Measurements from ENCODE around the gene CCDC60.

CCDC60 gene, protein sequence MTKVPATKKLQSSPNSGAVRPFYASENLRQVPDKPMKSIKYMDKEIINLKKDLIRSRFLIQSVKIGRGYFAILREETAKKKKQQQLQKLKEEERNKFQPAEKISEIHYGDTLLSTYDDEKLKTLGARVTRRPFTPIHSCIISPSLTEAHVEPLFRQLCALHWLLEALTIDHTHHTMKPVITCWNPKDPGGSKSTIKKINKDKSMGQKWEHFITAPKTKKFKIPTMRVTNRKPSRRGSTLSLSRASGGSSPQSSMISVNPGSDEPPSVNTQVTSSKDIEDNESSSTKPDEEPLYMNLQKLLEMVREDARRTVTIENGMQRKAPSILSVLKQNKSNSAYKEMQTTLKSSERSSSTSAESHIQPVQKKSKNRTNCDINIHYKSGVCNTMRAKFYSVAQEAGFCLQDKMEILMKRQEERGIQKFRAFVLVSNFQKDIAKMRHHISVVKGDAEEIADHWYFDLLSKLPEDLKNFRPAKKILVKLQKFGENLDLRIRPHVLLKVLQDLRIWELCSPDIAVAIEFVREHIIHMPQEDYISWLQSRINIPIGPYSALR

DNA sequence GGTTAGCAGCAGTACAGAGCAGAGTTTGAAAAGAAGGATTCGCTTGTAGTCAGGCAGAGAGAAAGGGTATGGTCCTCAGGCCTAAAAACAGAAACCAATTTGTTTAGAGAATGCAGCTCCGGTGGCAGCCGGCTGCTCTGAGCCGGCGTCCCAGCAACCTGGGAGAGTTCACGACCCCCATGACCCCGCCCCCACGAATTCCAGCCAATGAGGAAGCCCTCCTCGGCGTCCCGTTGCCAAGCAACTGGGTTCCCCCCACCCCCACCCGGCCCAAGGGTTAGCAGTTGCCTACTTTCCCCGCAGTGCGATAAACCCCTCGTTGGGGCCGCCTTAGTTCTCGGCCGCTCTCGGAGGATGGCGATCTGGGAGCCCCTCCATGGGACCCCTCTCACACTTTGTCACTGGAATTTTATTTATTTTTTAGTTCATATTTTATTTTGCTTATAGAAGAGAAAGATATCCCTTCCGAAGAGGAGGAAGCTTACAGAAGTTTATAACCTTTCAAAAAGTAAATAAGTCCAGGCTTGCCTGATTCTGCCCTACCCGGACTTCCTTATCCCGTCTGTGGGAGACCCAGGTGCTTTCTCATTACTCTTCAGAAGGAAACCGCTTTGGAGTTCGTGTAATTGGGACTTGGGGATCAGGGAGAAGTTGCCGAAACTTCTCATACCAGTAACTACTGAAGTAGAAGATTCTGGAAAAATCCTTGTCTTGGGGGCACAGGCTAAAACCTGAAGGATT, at the start of gene CCDC60:
Gene CCDC60, plus strand, starts transcription at position 300 of the 741 bp plus-strand sequence. CDS start 448 bp downstream, outside the sequence.
- DNase-seq (ENCODE audit: low read depth, low spot score), result no peak

- DNase-seq (ENCODE audit: low read depth, low spot score), result no peak
Measured at GRCh38 chr12:119288576-119288975, 46.0 kb upstream of the CCDC60 start.

- DNase-seq (ENCODE audit: low read depth, low spot score), result no peak
Measured at GRCh38 chr12:119292893-119293630, 41.5 kb upstream of the CCDC60 start.

DNA sequence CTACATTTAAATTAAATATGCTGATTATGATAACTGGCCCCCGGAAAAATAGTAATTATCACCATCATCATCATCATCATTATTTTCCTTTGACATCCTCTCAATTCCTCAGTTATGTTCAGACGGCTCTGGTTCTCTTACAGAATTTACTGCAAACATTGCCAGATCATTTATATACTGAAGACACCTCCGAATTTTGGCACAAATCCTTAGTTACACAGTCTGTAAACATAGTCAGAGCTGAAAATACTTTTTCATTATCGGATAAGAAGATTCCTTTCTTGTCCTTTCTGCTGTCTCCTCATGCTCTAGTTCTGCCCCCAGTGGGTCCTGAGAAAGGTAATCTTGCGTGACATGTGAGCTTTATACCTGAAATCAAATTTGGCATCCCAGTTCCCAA, 40.3 kb upstream of the CCDC60 start:
- no peak for DNase-seq (ENCODE audit: low read depth, low spot score)

GRCh38 chr12:119296535-119296934, 38.0 kb upstream of the CCDC60 start:
- DNase-seq (ENCODE audit: low read depth, low spot score), result no peak

GRCh38 chr12:119299130-119299529, 35.4 kb upstream of the CCDC60 start:
- DNase-seq (ENCODE audit: low read depth, low spot score), result no peak

- no peak for DNase-seq (ENCODE audit: low read depth, low spot score)
Measured at GRCh38 chr12:119301379-119301778, 33.1 kb upstream of the CCDC60 start.

DNA sequence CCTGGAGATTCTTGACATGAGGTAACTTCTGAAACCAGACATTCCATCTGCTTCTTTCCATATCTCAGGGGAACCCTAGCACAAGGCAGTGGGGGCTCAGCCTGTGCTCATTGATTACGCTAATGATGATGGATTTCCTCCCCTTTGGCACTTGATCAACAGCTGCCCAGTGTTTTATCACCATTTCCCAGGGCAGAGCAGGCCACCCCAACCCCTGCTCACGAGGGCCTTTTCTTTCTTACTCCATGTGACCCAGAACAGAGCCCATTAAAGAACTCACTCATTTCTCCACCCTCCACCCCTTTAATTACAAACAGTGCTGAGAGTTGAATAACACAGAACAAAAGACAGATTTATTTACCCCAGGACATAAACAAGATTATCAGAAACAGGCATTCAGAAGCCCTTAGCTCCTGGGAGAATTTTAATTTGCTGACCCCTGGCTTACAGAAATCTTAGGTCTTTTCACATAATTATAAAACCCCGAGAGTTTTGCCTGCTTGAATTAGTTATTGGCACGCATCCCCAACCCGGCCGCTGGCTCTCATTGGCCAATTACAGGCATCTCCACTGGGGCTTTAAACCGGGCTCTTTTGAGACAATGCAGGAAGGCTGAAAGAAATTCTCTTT, 32.0 kb upstream of the CCDC60 start:
- no peak for DNase-seq (ENCODE audit: low read depth, low spot score)

DNA sequence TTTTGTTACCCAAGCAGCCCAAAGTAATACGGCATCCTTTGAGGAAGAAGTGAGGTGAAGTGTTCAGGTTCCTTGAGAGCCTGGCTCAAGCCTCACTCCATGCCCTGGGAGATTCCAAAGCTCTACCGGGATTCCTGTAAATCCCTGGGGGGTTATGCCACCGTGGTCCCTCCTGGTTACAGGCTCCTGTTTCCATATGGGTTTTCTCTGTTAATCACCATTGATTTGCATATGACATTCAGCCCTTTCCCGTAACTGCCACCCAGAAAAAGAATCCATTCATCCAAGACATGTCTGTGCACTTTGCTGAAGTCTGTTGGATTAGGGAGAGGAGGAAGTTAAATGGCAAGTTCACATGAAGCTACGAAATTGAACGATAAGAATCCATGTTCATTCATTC, 27.9 kb upstream of the CCDC60 start:
- no peak for DNase-seq (ENCODE audit: low read depth, low spot score)

DNA sequence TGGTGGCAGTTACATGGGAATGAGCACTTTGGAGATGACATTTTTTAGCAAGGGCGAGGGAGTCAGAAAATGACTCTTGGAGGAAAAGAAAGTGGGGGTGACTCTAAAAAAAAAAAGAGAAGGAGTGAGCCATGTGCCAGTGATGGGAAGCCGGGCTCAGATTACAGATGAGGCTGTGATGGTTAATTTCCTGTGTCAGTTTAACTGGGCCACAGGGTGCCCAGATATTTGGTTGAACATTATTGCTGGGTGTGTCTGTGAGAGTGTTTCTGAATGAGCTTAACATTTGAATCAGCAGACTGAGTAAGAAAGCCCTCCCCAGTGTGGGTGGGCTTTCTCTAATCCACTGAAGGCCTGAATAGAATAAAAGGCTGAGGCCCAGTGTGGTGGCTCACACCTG, 26.8 kb upstream of the CCDC60 start:
- DNase-seq (ENCODE audit: low read depth, low spot score), result no peak

- DNase-seq (ENCODE audit: low read depth, low spot score), result no peak
Measured at GRCh38 chr12:119308708-119309456, 25.6 kb upstream of the CCDC60 start.

DNA sequence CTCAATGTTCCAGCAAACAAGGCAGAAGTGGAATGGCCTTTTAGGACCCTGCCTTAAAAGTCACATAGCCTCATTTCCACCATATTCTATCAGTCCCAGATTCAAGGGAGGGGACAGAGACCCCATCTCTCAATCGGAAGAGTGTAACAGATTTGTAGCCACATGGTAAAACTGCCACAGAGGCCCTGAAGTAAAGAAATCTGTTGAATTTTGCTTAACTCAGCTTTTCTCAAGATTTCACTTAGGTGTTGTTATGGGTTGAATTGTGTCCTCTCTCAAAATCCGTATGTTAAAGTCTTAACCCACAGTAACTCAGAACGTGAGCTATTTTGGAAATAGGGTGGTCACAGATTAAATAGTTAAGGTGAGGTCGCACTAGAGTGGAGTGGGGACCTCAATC, 22.7 kb upstream of the CCDC60 start:
- DNase-seq (ENCODE audit: low read depth, low spot score), result no peak

GRCh38 chr12:119312904-119313303, 21.6 kb upstream of the CCDC60 start:
- DNase-seq (ENCODE audit: low read depth, low spot score), result no peak

DNA sequence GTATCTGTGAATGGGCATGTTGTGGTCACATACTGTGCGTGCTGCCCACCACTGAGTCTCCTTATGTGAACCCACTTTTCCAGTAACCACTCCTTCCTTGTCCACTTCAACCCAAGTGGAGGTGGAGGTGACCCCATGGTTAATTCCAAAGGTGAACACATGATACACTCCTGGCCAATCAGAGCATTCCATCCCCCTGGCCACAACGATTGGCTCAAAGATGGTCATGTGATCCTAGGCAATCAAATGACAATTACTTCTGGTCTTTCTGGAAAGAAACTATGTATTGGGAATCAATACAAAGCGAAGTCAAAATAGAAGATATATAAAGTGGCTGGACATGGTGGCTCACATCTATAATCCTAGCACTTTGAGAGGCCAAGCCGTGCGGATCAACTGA, 20.2 kb upstream of the CCDC60 start:
- no peak for DNase-seq (ENCODE audit: low read depth, low spot score)

GRCh38 chr12:119319638-119320037, 14.9 kb upstream of the CCDC60 start:
- DNase-seq (ENCODE audit: low read depth, low spot score), result no peak

DNA sequence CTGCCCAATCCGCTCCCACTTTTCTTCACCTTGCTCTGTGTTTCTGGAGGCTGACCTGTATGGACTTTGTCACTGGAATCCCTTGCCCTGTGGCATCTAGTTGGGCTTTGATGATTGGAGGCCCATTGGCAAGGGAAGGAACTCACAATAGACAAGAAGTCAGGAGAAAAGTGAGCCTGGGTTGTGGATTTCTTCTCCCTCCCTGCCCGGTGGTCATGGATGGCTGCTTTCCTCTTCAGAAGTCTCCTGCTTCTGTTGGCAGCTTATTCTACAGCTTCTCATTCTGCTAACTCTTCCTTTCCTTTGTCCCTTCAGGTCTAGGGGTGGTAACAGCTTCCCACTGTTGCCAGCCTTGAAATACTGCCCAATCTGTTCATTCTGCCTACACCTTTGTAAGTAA, 13.9 kb upstream of the CCDC60 start:
- DNase-seq (ENCODE audit: low read depth, low spot score), result no peak

DNA sequence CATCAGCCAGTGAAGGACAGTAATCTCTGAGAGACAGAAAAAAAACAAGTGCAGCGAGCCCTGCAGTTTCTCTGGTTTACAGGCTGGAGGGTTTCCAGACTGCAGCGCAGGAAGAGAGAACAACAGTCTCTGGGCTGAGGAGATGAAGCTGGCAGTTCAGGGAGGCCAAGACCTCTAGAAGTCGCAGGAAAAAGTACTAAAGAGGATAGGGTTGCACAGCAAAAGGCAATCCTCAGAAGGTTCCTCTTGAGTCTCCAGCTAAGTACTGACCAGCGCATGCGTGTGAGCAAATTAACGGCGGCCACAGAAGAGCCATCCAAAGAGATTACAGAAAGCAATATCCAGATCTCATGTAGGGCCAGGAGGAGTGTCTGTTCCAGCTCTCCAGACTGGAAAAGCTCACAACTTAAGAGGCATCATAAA, 12.2 kb upstream of the CCDC60 start:
- no peak for DNase-seq (ENCODE audit: low read depth, low spot score)

DNA sequence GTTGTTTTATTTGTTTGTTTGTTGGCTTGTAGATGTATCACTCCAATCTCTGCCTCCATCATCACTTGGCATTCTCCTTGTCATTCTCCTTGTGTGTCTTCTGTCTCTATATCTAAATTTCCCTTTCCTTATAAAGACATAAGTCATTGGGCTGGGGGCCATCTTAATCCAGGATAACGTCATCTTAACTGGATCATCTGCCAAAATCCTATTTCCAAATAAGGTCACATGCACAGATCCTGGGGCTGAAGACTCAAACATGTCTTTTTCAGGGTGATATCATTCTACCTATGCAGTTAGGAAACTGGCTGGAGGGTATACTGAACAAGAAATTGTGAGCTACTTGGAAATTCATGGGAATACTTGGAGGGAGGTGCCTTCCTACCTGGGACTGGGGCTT, 8.7 kb upstream of the CCDC60 start:
- no peak for DNase-seq (ENCODE audit: low read depth, low spot score)

DNA sequence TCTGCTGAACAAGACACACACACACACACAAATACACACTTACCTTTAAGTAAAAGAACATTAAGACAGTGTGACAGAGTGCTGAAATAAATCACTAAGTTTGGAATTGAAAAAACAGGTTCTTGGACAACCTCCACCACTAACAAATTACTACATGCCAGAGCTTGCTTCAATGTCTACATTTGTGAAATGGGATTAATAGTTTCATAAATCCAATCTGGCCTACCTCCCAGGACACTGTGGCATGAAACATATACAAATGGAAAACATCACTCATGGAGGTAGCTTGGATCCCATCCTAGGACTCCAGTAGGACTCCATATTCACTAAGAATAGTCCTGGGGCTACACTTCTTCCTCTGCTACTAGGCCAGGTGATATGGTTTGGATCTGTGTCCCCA, 8.2 kb upstream of the CCDC60 start:
- DNase-seq (ENCODE audit: low read depth, low spot score), result no peak

DNA sequence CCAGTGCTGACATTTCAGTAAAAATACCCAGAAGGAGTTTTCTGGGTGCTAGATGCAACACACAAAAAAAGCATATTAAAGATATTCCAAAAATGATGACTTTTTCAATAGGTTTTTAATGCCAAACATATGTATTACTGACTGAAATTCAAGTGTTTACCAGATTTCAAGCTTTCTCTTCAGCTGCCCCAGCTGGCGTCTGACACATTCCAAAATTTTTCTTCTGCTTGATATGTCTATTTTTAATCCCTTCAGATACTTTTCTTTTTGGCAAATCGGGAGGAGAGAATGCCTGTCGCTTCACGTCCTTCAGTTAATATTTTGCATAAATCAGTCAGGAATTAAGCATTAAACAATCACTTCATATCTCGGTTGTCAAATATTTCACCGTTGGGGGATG, 7.1 kb upstream of the CCDC60 start:
- DNase-seq (ENCODE audit: low read depth, low spot score), result no peak

DNA sequence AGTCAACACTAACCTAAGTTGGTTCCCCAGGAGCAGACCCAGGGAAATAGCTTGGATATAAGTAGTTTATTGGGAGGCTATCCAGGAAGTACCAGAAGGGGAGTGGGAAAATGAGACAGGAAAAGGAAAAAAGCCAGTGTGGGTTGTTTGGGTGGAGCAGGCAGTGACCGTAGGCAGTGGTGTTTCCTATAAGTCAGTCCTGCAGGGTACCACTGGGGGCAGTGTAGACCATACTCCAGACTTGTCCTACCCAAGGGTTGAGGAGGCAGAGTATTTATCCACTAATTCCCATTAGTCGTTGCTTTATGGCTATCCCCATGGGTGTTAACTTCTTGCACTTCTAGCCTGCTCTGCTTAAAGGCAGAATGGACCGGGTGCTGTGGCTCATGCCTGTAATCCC, 6.4 kb upstream of the CCDC60 start:
- DNase-seq (ENCODE audit: low read depth, low spot score), result no peak
